ENCODE data around the gene CEND1. TPM values are rescaled to one million over a fixed set of nuclear protein-coding genes. Genes with fewer than 3 reads are reported as not detected.

The CEND1 gene
- total RNA-seq, 1 experiment from 2014 or later, result 2.7 TPM

DNA sequence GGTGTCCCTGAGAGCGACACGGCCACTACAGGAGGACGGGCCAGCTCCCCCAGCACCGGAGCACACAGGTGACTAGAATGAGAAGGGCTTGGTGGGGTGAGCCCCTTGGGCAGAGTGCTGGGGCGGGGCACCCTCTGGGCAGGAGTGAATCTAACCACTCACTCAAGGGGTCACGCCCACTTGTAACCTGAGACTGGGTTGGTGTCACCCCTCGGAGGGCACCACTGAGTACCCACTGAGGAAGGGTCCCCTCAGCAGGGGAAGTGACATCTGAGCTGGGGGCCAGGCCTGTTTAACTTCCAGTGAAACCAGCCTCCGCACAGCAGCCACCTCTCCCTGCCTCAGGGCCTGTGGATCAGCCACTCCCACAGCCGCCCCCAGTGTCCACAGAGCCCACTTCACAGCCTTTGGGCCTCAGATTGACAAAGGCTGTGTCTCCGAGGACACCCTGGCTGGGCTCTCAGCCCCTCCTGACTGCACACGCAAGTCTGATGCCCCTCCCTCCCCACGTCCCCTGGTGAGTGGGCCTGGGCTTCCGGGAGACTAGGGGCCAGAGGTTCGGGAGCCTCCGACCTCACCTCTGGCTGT is 18.2 kb downstream of the CEND1 start:
- Mint-ChIP-seq H3K27me3 (ENCODE audit: low read depth) (no peaks in the 10 kb centered on the region), H3K4me1 (peaks cover 11% of the 10 kb centered on the region), H3K9me3 (no peaks in the 10 kb centered on the region), H3K4me3 (no peak overlapping the region), H3K27ac (peak overlapping the region; percentile 57; the same call in 1 of the 2 replicates), H3K36me3 (peaks cover 14% of the 10 kb centered on the region)
- DNase-seq (ENCODE audit: low spot score) (peak; percentile 14), ATAC-seq (peak; percentile 53)
- TF ChIP-seq, protein P1, sequence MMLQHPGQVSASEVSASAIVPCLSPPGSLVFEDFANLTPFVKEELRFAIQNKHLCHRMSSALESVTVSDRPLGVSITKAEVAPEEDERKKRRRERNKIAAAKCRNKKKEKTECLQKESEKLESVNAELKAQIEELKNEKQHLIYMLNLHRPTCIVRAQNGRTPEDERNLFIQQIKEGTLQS (CRISPR knock-in tag; conservative IDR thresholded peaks at IDR 0.05), result no peak
- TF ChIP-seq, protein P2, sequence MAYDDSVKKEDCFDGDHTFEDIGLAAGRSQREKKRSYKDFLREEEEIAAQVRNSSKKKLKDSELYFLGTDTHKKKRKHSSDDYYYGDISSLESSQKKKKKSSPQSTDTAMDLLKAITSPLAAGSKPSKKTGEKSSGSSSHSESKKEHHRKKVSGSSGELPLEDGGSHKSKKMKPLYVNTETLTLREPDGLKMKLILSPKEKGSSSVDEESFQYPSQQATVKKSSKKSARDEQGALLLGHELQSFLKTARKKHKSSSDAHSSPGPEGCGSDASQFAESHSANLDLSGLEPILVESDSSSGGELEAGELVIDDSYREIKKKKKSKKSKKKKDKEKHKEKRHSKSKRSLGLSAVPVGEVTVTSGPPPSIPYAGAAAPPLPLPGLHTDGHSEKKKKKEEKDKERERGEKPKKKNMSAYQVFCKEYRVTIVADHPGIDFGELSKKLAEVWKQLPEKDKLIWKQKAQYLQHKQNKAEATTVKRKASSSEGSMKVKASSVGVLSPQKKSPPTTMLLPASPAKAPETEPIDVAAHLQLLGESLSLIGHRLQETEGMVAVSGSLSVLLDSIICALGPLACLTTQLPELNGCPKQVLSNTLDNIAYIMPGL (CRISPR knock-in tag; IDR thresholded peaks at IDR 0.05), result no peak
- no peak for TF ChIP-seq NFATC4 (CRISPR knock-in tag; IDR thresholded peaks at IDR 0.05)
- no peak for TF ChIP-seq ZNF121 (CRISPR knock-in tag; IDR thresholded peaks at IDR 0.05)
- TF ChIP-seq, protein P3, sequence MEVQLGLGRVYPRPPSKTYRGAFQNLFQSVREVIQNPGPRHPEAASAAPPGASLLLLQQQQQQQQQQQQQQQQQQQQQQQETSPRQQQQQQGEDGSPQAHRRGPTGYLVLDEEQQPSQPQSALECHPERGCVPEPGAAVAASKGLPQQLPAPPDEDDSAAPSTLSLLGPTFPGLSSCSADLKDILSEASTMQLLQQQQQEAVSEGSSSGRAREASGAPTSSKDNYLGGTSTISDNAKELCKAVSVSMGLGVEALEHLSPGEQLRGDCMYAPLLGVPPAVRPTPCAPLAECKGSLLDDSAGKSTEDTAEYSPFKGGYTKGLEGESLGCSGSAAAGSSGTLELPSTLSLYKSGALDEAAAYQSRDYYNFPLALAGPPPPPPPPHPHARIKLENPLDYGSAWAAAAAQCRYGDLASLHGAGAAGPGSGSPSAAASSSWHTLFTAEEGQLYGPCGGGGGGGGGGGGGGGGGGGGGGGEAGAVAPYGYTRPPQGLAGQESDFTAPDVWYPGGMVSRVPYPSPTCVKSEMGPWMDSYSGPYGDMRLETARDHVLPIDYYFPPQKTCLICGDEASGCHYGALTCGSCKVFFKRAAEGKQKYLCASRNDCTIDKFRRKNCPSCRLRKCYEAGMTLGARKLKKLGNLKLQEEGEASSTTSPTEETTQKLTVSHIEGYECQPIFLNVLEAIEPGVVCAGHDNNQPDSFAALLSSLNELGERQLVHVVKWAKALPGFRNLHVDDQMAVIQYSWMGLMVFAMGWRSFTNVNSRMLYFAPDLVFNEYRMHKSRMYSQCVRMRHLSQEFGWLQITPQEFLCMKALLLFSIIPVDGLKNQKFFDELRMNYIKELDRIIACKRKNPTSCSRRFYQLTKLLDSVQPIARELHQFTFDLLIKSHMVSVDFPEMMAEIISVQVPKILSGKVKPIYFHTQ (CRISPR knock-in tag; IDR thresholded peaks at IDR 0.05), result no peak
- TF ChIP-seq, protein P4, sequence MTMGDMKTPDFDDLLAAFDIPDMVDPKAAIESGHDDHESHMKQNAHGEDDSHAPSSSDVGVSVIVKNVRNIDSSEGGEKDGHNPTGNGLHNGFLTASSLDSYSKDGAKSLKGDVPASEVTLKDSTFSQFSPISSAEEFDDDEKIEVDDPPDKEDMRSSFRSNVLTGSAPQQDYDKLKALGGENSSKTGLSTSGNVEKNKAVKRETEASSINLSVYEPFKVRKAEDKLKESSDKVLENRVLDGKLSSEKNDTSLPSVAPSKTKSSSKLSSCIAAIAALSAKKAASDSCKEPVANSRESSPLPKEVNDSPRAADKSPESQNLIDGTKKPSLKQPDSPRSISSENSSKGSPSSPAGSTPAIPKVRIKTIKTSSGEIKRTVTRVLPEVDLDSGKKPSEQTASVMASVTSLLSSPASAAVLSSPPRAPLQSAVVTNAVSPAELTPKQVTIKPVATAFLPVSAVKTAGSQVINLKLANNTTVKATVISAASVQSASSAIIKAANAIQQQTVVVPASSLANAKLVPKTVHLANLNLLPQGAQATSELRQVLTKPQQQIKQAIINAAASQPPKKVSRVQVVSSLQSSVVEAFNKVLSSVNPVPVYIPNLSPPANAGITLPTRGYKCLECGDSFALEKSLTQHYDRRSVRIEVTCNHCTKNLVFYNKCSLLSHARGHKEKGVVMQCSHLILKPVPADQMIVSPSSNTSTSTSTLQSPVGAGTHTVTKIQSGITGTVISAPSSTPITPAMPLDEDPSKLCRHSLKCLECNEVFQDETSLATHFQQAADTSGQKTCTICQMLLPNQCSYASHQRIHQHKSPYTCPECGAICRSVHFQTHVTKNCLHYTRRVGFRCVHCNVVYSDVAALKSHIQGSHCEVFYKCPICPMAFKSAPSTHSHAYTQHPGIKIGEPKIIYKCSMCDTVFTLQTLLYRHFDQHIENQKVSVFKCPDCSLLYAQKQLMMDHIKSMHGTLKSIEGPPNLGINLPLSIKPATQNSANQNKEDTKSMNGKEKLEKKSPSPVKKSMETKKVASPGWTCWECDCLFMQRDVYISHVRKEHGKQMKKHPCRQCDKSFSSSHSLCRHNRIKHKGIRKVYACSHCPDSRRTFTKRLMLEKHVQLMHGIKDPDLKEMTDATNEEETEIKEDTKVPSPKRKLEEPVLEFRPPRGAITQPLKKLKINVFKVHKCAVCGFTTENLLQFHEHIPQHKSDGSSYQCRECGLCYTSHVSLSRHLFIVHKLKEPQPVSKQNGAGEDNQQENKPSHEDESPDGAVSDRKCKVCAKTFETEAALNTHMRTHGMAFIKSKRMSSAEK (CRISPR knock-in tag; IDR thresholded peaks at IDR 0.05; ENCODE audit: borderline replicate concordance), result no peak
- no peak for TF ChIP-seq CREB1 (CRISPR knock-in tag; IDR thresholded peaks at IDR 0.05)
- TF ChIP-seq CBFB (CRISPR knock-in tag; IDR thresholded peaks at IDR 0.05; ENCODE audit: low read depth), result no peak
- TF ChIP-seq, protein P5, sequence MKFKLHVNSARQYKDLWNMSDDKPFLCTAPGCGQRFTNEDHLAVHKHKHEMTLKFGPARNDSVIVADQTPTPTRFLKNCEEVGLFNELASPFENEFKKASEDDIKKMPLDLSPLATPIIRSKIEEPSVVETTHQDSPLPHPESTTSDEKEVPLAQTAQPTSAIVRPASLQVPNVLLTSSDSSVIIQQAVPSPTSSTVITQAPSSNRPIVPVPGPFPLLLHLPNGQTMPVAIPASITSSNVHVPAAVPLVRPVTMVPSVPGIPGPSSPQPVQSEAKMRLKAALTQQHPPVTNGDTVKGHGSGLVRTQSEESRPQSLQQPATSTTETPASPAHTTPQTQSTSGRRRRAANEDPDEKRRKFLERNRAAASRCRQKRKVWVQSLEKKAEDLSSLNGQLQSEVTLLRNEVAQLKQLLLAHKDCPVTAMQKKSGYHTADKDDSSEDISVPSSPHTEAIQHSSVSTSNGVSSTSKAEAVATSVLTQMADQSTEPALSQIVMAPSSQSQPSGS (CRISPR knock-in tag; IDR thresholded peaks at IDR 0.05; ENCODE audit: borderline replicate concordance, low read depth), result no peak
- TF ChIP-seq SOX15 (CRISPR knock-in tag; IDR thresholded peaks at IDR 0.05), result no peak
- TF ChIP-seq ZNF138 (CRISPR knock-in tag; conservative IDR thresholded peaks at IDR 0.05), result no peak
- no peak for TF ChIP-seq MXD4 (CRISPR knock-in tag; IDR thresholded peaks at IDR 0.05; ENCODE audit: borderline replicate concordance)
- TF ChIP-seq, protein P6, sequence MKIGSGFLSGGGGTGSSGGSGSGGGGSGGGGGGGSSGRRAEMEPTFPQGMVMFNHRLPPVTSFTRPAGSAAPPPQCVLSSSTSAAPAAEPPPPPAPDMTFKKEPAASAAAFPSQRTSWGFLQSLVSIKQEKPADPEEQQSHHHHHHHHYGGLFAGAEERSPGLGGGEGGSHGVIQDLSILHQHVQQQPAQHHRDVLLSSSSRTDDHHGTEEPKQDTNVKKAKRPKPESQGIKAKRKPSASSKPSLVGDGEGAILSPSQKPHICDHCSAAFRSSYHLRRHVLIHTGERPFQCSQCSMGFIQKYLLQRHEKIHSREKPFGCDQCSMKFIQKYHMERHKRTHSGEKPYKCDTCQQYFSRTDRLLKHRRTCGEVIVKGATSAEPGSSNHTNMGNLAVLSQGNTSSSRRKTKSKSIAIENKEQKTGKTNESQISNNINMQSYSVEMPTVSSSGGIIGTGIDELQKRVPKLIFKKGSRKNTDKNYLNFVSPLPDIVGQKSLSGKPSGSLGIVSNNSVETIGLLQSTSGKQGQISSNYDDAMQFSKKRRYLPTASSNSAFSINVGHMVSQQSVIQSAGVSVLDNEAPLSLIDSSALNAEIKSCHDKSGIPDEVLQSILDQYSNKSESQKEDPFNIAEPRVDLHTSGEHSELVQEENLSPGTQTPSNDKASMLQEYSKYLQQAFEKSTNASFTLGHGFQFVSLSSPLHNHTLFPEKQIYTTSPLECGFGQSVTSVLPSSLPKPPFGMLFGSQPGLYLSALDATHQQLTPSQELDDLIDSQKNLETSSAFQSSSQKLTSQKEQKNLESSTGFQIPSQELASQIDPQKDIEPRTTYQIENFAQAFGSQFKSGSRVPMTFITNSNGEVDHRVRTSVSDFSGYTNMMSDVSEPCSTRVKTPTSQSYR (CRISPR knock-in tag; IDR thresholded peaks at IDR 0.05), result no peak
- no peak for TF ChIP-seq TEAD1 (CRISPR knock-in tag; IDR thresholded peaks at IDR 0.05)
- TF ChIP-seq NR2C2 (CRISPR knock-in tag; IDR thresholded peaks at IDR 0.05), result no peak
- no peak for TF ChIP-seq FOXK1 (CRISPR knock-in tag; IDR thresholded peaks at IDR 0.05)
- TF ChIP-seq JAZF1 (CRISPR knock-in tag; IDR thresholded peaks at IDR 0.05), result no peak
- TF ChIP-seq, protein P7, sequence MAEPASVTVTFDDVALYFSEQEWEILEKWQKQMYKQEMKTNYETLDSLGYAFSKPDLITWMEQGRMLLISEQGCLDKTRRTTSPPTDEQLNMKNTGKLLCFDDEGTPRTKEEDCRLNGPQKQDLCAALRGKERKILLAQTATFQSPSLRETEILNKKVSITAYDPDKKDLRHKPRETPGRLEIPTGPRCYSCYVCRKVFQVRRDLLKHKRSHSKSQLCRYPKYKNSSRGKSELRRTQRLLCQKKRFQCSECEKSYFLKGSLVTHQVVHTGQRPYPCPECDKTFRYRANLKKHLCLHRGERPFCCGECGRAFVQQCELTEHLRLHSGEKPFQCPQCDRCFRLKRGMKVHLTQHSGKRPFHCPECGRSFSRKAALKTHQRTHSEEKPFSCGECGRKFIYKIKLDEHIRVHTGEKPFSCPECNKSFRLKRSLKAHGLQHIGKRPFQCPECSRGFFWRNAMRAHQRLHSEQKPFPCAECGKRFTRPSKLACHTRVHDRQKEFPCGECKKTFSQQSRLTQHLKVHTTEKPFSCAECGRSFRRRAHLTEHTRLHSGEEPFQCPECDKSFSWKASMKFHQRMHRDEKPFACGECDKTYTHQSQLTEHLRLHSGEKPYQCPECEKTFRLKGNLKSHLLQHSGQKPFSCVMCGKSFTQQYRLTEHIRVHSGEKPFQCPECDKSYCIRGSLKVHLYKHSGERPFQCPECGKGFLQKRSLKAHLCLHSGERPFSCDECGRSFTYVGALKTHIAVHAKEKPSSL (CRISPR knock-in tag; conservative IDR thresholded peaks at IDR 0.05), result no peak
- CTCF ChIA-PET, result interaction anchor here (1.4 kb wide), 1 partner anchor 12 kb away, joined by 3 read pairs; no protein-coding TSS in a partner anchor
- POLR2A ChIA-PET, result no interaction called here

Measured in WTC11 (cell line).